ENCODE measurements around the gene ALPL. TPM values are rescaled to one million over a fixed set of nuclear protein-coding genes. Genes with fewer than 3 reads are reported as not detected.

ALPL gene
- total and polyA plus RNA-seq, 9 of the 15 experiments (the other 6 are each of a cell fraction or from before 2014, with no cell fraction given), result 0.04 to 0.38 (median 0.18) TPM; not detected in 4

DNA sequence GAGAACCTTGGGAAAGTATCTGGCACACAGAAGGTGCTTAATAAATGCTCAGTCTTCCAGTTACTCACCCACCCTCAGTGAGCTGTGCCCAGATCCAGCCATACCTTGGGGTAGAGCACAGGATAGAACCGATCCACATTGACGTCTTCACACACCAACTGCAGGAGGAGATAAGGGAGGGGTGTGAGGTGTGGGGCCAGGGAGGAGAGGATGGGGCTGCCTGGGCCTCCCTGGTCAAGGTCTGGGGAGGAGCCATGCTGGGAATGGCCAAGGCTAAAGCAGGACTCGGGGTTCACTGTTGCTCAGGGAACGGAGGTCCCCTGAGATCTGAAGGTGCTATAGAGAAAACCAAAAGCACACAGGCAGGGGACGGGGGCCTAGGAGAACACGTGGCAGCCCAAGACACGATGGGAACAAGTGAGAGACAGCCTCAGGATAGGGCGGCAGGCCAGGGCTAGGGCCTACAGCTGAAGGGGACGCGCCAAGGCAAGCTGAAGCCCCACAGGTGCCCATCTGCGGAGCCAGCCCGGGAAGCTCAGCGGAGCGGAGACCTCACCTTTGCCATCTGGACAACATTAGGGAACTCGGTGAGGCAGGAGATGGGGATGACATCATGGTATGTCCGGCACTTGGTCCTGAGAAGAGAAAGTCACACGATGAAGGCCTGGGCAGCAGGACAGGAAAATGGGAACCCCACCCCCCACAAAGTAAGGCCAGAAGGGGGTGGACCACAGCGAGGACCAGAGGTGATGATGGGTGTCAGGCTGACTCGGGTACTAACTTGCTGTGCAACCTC is 104.0 kb downstream of the ALPL start (continued):
- TF ChIP-seq FOXA1 (IDR thresholded peaks at IDR 0.05; ENCODE audit: borderline replicate concordance) (no peak), HNRNPK (IDR thresholded peaks at IDR 0.05; ENCODE audit: low read depth, low read length, poor library complexity, severe bottlenecking) (no peak), ZBTB8A (IDR thresholded peaks at IDR 0.05; ENCODE audit: partially characterized antibody) (no peak), ZNF239 (CRISPR knock-in tag; IDR thresholded peaks at IDR 0.05) (no peak), SRSF1 (IDR thresholded peaks at IDR 0.05; ENCODE audit: low read depth, low read length) (no peak), BRF1 (IDR thresholded peaks at IDR 0.05; ENCODE audit: borderline replicate concordance, extremely low read depth, insufficient read length) (no peak), SIN3B (IDR thresholded peaks at IDR 0.05; ENCODE audit: low read depth) (no peak), HNRNPL (IDR thresholded peaks at IDR 0.05; ENCODE audit: low read depth, low read length) (no peak), SRSF9 (IDR thresholded peaks at IDR 0.05; ENCODE audit: borderline replicate concordance, low read depth, low read length) (no peak), ZNF778 (CRISPR knock-in tag; IDR thresholded peaks at IDR 0.05) (no peak), MAFF (IDR thresholded peaks at IDR 0.05; ENCODE audit: low read length) (no peak), ZSCAN32 (CRISPR knock-in tag; IDR thresholded peaks at IDR 0.05) (no peak), RNF2 (IDR thresholded peaks at IDR 0.05) (peak; percentile 49; the same call in 1 of the 2 replicates), ATF1 (CRISPR knock-in tag; IDR thresholded peaks at IDR 0.05) (no peak), ATF1 (tag; IDR thresholded peaks at IDR 0.05) (peak; percentile 84), SNRNP70 (optimal IDR thresholded peaks at IDR 0.05; ENCODE audit: low read depth, low read length) (no peak), ZFP1 (CRISPR knock-in tag; IDR thresholded peaks at IDR 0.05) (no peak), RAD51 (IDR thresholded peaks at IDR 0.05; ENCODE audit: borderline replicate concordance, low read depth) (no peak), NR2C2 (CRISPR knock-in tag; IDR thresholded peaks at IDR 0.05) (no peak), NR2C2 (tag; IDR thresholded peaks at IDR 0.05) (no peak; the same call in 1 of the 2 replicates)
- TF ChIP-seq, protein P1, sequence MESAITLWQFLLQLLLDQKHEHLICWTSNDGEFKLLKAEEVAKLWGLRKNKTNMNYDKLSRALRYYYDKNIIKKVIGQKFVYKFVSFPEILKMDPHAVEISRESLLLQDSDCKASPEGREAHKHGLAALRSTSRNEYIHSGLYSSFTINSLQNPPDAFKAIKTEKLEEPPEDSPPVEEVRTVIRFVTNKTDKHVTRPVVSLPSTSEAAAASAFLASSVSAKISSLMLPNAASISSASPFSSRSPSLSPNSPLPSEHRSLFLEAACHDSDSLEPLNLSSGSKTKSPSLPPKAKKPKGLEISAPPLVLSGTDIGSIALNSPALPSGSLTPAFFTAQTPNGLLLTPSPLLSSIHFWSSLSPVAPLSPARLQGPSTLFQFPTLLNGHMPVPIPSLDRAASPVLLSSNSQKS (CRISPR knock-in tag; IDR thresholded peaks at IDR 0.05), result no peak
- TF ChIP-seq, protein P2, sequence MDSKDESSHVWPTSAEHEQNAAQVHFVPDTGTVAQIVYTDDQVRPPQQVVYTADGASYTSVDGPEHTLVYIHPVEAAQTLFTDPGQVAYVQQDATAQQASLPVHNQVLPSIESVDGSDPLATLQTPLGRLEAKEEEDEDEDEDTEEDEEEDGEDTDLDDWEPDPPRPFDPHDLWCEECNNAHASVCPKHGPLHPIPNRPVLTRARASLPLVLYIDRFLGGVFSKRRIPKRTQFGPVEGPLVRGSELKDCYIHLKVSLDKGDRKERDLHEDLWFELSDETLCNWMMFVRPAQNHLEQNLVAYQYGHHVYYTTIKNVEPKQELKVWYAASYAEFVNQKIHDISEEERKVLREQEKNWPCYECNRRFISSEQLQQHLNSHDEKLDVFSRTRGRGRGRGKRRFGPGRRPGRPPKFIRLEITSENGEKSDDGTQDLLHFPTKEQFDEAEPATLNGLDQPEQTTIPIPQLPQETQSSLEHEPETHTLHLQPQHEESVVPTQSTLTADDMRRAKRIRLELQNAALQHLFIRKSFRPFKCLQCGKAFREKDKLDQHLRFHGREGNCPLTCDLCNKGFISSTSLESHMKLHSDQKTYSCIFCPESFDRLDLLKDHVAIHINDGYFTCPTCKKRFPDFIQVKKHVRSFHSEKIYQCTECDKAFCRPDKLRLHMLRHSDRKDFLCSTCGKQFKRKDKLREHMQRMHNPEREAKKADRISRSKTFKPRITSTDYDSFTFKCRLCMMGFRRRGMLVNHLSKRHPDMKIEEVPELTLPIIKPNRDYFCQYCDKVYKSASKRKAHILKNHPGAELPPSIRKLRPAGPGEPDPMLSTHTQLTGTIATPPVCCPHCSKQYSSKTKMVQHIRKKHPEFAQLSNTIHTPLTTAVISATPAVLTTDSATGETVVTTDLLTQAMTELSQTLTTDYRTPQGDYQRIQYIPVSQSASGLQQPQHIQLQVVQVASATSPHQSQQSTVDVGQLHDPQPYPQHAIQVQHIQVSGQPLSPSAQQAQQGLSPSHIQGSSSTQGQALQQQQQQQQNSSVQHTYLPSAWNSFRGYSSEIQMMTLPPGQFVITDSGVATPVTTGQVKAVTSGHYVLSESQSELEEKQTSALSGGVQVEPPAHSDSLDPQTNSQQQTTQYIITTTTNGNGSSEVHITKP (IDR thresholded peaks at IDR 0.05; ENCODE audit: partially characterized antibody), result peak; percentile 88
